ENCODE results near the gene SPATA31D1.

Gene SPATA31D1

DNA sequence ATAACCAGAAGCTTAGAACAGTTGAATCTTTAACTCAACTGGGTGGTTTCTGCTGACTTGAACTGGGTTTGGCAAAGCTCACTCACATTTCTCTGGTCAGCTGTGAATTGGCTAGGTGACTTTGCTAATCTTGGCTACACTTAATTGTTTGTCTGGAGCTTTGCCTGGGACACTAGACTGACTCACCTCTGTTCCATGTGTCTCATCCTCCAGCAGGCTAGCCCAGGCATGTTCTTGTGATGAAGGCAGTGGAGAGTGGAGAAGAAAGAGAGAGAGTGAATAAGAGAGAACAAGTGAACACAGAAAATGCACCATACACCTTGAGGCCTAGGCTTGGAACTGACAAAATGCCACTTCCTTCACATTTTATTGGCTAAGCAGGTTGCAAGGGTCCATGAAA is 32.6 kb downstream of the SPATA31D1 start:
- H3K9me2 ChIP-seq (replicated peaks; ENCODE audit: control insufficient read depth, low read length): no peaks in the 10 kb centered on the region

GRCh38 chr9:82022121-82022520 is 33.5 kb downstream of the SPATA31D1 start:
- Histone ChIP-seq H3K4me3 (ENCODE audit: low read length) (no peak overlapping the region), H4K20me1 (ENCODE audit: control insufficient read depth, insufficient read depth, low read depth, low read length) (no peaks in the 10 kb centered on the region), H3K27me3 (ENCODE audit: control insufficient read depth, low read length) (no peaks in the 10 kb centered on the region), H3K9me3 (ENCODE audit: control insufficient read depth, insufficient read depth, low read length) (no peaks in the 10 kb centered on the region), H3K27ac (ENCODE audit: low read depth, low read length) (no peak overlapping the region), H3K9me2 (replicated peaks; ENCODE audit: control insufficient read depth, low read length) (no peaks in the 10 kb centered on the region), H3K4me2 (ENCODE audit: low read length) (no peak overlapping the region), H3F3A (ENCODE audit: control insufficient read depth, insufficient read depth) (no peaks in the 10 kb centered on the region), H3K79me2 (ENCODE audit: control insufficient read depth, low read length) (no peaks in the 10 kb centered on the region), H3K36me3 (ENCODE audit: control insufficient read depth, low read length) (no peaks in the 10 kb centered on the region), H3K4me1 (ENCODE audit: control insufficient read depth, low read length) (no peaks in the 10 kb centered on the region)
- TF ChIP-seq, protein P1, sequence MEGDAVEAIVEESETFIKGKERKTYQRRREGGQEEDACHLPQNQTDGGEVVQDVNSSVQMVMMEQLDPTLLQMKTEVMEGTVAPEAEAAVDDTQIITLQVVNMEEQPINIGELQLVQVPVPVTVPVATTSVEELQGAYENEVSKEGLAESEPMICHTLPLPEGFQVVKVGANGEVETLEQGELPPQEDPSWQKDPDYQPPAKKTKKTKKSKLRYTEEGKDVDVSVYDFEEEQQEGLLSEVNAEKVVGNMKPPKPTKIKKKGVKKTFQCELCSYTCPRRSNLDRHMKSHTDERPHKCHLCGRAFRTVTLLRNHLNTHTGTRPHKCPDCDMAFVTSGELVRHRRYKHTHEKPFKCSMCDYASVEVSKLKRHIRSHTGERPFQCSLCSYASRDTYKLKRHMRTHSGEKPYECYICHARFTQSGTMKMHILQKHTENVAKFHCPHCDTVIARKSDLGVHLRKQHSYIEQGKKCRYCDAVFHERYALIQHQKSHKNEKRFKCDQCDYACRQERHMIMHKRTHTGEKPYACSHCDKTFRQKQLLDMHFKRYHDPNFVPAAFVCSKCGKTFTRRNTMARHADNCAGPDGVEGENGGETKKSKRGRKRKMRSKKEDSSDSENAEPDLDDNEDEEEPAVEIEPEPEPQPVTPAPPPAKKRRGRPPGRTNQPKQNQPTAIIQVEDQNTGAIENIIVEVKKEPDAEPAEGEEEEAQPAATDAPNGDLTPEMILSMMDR (IDR thresholded peaks at IDR 0.05; ENCODE audit: low read depth, low read length, poor library complexity, severe bottlenecking): no peak
- TF ChIP-seq EZH2phosphoT487 (IDR thresholded peaks at IDR 0.05; ENCODE audit: borderline replicate concordance, low read length): no peak

More for the DNA sequence above, 32.6 kb downstream of the SPATA31D1 start:
- H3K4me2 ChIP-seq (ENCODE audit: low read length): no peak overlapping the region
- H3F3A ChIP-seq (ENCODE audit: control insufficient read depth, insufficient read depth): no peaks in the 10 kb centered on the region
- H3K79me2 ChIP-seq (ENCODE audit: control insufficient read depth, low read length): no peaks in the 10 kb centered on the region
- no peaks in the 10 kb centered on the region for H3K9me3 ChIP-seq (ENCODE audit: control insufficient read depth, insufficient read depth, low read length)
- H3K4me1 ChIP-seq (ENCODE audit: control insufficient read depth, low read length): no peaks in the 10 kb centered on the region
- TF ChIP-seq, protein P1 (IDR thresholded peaks at IDR 0.05; ENCODE audit: low read depth, low read length, poor library complexity, severe bottlenecking): no peak
- no peak for TF ChIP-seq EZH2phosphoT487 (IDR thresholded peaks at IDR 0.05; ENCODE audit: borderline replicate concordance, low read length)
- H3K27me3 ChIP-seq (ENCODE audit: control insufficient read depth, low read length): no peaks in the 10 kb centered on the region
- H3K27ac ChIP-seq (ENCODE audit: low read depth, low read length): no peak overlapping the region
- H3K4me3 ChIP-seq (ENCODE audit: low read length): no peak overlapping the region
- H3K36me3 ChIP-seq (ENCODE audit: control insufficient read depth, low read length): no peaks in the 10 kb centered on the region
- H4K20me1 ChIP-seq (ENCODE audit: control insufficient read depth, insufficient read depth, low read depth, low read length): no peaks in the 10 kb centered on the region

GRCh38 chr9:82024908-82025307 is 36.3 kb downstream of the SPATA31D1 start:
- no peaks in the 10 kb centered on the region for H3K36me3 ChIP-seq (ENCODE audit: control insufficient read depth, low read length)
- TF ChIP-seq EZH2phosphoT487 (IDR thresholded peaks at IDR 0.05; ENCODE audit: borderline replicate concordance, low read length): no peak
- TF ChIP-seq, protein P1 (IDR thresholded peaks at IDR 0.05; ENCODE audit: low read depth, low read length, poor library complexity, severe bottlenecking): no peak
- H3K9me2 ChIP-seq (replicated peaks; ENCODE audit: control insufficient read depth, low read length): no peaks in the 10 kb centered on the region
- H3K27me3 ChIP-seq (ENCODE audit: control insufficient read depth, low read length): no peaks in the 10 kb centered on the region
- H3K27ac ChIP-seq (ENCODE audit: low read depth, low read length): no peak overlapping the region
- H3K79me2 ChIP-seq (ENCODE audit: control insufficient read depth, low read length): no peaks in the 10 kb centered on the region
- no peaks in the 10 kb centered on the region for H3K4me1 ChIP-seq (ENCODE audit: control insufficient read depth, low read length)
- H4K20me1 ChIP-seq (ENCODE audit: control insufficient read depth, insufficient read depth, low read depth, low read length): no peaks in the 10 kb centered on the region
- no peaks in the 10 kb centered on the region for H3F3A ChIP-seq (ENCODE audit: control insufficient read depth, insufficient read depth)
- no peak overlapping the region for H3K4me3 ChIP-seq (ENCODE audit: low read length)
- no peaks in the 10 kb centered on the region for H3K9me3 ChIP-seq (ENCODE audit: control insufficient read depth, insufficient read depth, low read length)
- no peak overlapping the region for H3K4me2 ChIP-seq (ENCODE audit: low read length)
